ENCODE results near the gene GHDC.
"Not testable (repeated sequence)": the region's sequence is repeated elsewhere in the genome, so short reads cannot be mapped to it uniquely, and the experiment has no call there.

- not testable (repeated sequence) for TF ChIP-seq CTCF (IDR thresholded peaks at IDR 0.05; ENCODE audit: poor library complexity, severe bottlenecking); EP300 (conservative IDR thresholded peaks at IDR 0.05; ENCODE audit: poor library complexity, severe bottlenecking); EZH2 (IDR thresholded peaks at IDR 0.05; ENCODE audit: borderline replicate concordance, insufficient read depth, low read length, poor library complexity, severe bottlenecking); SMC3 (conservative IDR thresholded peaks at IDR 0.05; ENCODE audit: poor library complexity); TAF1 (IDR thresholded peaks at IDR 0.05; ENCODE audit: low read depth); POLR2AphosphoS5 (IDR thresholded peaks at IDR 0.05)
Measured at GRCh38 chr17:42219280-42219679, 25.0 kb upstream of the GHDC start.

Measured in neural cell (in vitro differentiated cells).